HepG2 (cell line): Measurements from ENCODE around the gene LYRM2. TPM values are rescaled to one million over a fixed set of nuclear protein-coding genes. Genes with fewer than 3 reads are reported as not detected.

Experiments
- ATAC-seq: fragments of 200-7000 bp; cut with Tn5 transposase; 3 replicates; pipeline ENCODE4 v1.9.1; 2020; ENCODE audit warnings: mild to moderate bottlenecking, moderate library complexity
- BruUV-seq: library from RNA; stranded (reverse); fragments of 400-500 nt; replicated peaks from 2 replicates; lab custom pipeline; 2021; lab: Mats Ljungman, UMichigan
- CTCF ChIA-PET: fragments of 300-600 bp; formaldehyde crosslinking; extraction: SDS; loops from one replicate; lab custom pipeline; 2021; ENCODE audit warnings: low total read pairs, inconsistent platforms, low intra/inter-chr PET ratio; lab: Yijun Ruan, JAX
- POLR2A ChIA-PET: fragments of 350-600 bp; sonication (Branson Sonifier 250); formaldehyde crosslinking; loops from one replicate; lab custom pipeline; 2020; ENCODE audit warnings: antibody characterized with exemption, inconsistent platforms; lab: Yijun Ruan, JAX
- DNase-seq: peaks from one replicate; pipeline ENCODE4 v3.0.0-alpha.2; 2015; ENCODE audit warnings: low spot score
- FAIRE-seq: peaks from 3 replicates; lab custom pipeline; 2011; peaks lifted over from hg19 to GRCh38; lab: Jason Lieb, UNC
- H2AFZ ChIP-seq: one replicate; pipeline ENCODE4 v1.6.1; 2011; ENCODE audit warnings: low read length, inconsistent platforms
- H3K27ac ChIP-seq: fragments of 300-600 bp; 3 replicates; pipeline ENCODE4 v1.8.0; 2011; ENCODE audit warnings: mixed run types, mild to moderate bottlenecking, mixed read lengths, low read length, inconsistent platforms; ENCODE audit not compliant: insufficient read depth; ENCODE audit errors: extremely low read length
- H3K27me3 ChIP-seq, 2 experiments: fragments of 200-600 bp in 1 of 2; 2 replicates in 1 of 2; 3 replicates in 1 of 2; pipeline versions ENCODE4 v1.6.0 to v1.8.0; 2011; ENCODE audit warnings: low read length in 2 of 2, mild to moderate bottlenecking in 2 of 2, moderate library complexity in 2 of 2, inconsistent platforms in 1 of 2; ENCODE audit not compliant: insufficient read depth in 2 of 2, control insufficient read depth in 1 of 2
- H3K36me3 ChIP-seq, 2 experiments: fragments of 200-600 bp in 1 of 2; replicated peaks in 1 of 2; 2 replicates in 1 of 2; 3 replicates in 1 of 2; pipeline versions ENCODE4 v1.5.1 to v1.8.0; 2011; ENCODE audit warnings: low read length in 2 of 2, inconsistent platforms in 1 of 2; ENCODE audit not compliant: insufficient read depth in 2 of 2, control insufficient read depth in 1 of 2
- H3K4me1 ChIP-seq: 2 replicates; pipeline ENCODE4 v1.5.1; 2012; ENCODE audit warnings: low read length, inconsistent platforms; ENCODE audit not compliant: insufficient read depth
- H3K4me2 ChIP-seq: 2 replicates; pipeline ENCODE4 v1.6.0; 2011; ENCODE audit warnings: low read depth, low read length, inconsistent platforms
- H3K4me3 ChIP-seq, 3 experiments: fragments of 200-600 bp in 1 of 3; sonication (generic), shearing (Covaris generic) in 1 of 3; replicated peaks in 1 of 3; 2 replicates each; pipeline ENCODE4 v1.5.1; 2011 to 2016; ENCODE audit warnings: low read length in 3 of 3, inconsistent platforms in 2 of 3, low read depth in 2 of 3, mild to moderate bottlenecking in 2 of 3, control low read depth in 1 of 3, mixed read lengths in 1 of 3; ENCODE audit not compliant: insufficient read depth in 1 of 3
- H3K79me2 ChIP-seq: one replicate; pipeline ENCODE4 v1.6.1; 2011; ENCODE audit warnings: low read length, inconsistent platforms; ENCODE audit not compliant: insufficient read depth
- H3K9ac ChIP-seq: 2 replicates; pipeline ENCODE4 v1.6.0; 2011; ENCODE audit warnings: mild to moderate bottlenecking, low read depth, low read length, inconsistent platforms; ENCODE audit not compliant: insufficient read depth
- H3K9me3 ChIP-seq: 2 replicates; pipeline ENCODE4 v1.5.1; 2012; ENCODE audit warnings: mild to moderate bottlenecking, low read length
- H4K20me1 ChIP-seq: 2 replicates; pipeline ENCODE4 v1.6.0; 2011; ENCODE audit warnings: inconsistent platforms, mild to moderate bottlenecking, low read length, moderate library complexity; ENCODE audit not compliant: insufficient read depth
- GTF3A ChIP-seq: sonication (generic); formaldehyde crosslinking; conservative IDR thresholded peaks from 2 replicates; pipeline ENCODE4 v1.4.0; 2020; ENCODE audit warnings: mild to moderate bottlenecking, missing genetic modification reagents
- KDM5B ChIP-seq: sonication (generic); formaldehyde crosslinking; IDR thresholded peaks from 2 replicates; pipeline ENCODE4 v1.4.0; 2020; ENCODE audit warnings: missing genetic modification reagents, mild to moderate bottlenecking, borderline replicate concordance
- KLF9 ChIP-seq: IDR thresholded peaks from 2 replicates; pipeline ENCODE4 v1.6.1; 2016; ENCODE audit warnings: low read depth
- MTF1 ChIP-seq: sonication (generic); formaldehyde crosslinking; IDR thresholded peaks from 2 replicates; pipeline ENCODE4 v1.5.0; 2020; ENCODE audit warnings: missing genetic modification reagents
- MXD4 ChIP-seq: IDR thresholded peaks from 2 replicates; pipeline ENCODE4 v1.6.1; 2016; ENCODE audit warnings: mild to moderate bottlenecking, missing biosample characterization, missing genetic modification reagents
- NAIF1 ChIP-seq: sonication (generic); formaldehyde crosslinking; IDR thresholded peaks from 2 replicates; pipeline ENCODE4 v1.5.0; 2020; ENCODE audit warnings: mild to moderate bottlenecking, missing genetic modification reagents, borderline replicate concordance
- PRDM4 ChIP-seq: sonication (generic); formaldehyde crosslinking; IDR thresholded peaks from 2 replicates; pipeline ENCODE4 v1.9.0; 2021; ENCODE audit warnings: missing genetic modification reagents, borderline replicate concordance
- TEF ChIP-seq: sonication (generic); formaldehyde crosslinking; IDR thresholded peaks from 2 replicates; pipeline ENCODE4 v1.5.0; 2020; ENCODE audit warnings: missing genetic modification reagents
- U2AF1 ChIP-seq: fragments of 200-400 bp; formaldehyde crosslinking; optimal IDR thresholded peaks from 2 replicates; pipeline ENCODE3; 2017; ENCODE audit warnings: mild to moderate bottlenecking, low read depth, low read length
- ZNF776 ChIP-seq: sonication (generic); formaldehyde crosslinking; IDR thresholded peaks from 2 replicates; pipeline ENCODE4 v1.4.0; 2020; ENCODE audit warnings: mild to moderate bottlenecking, missing genetic modification reagents
- whole genome bisulfite sequencing: methylation state at CpG from one replicate; pipeline ENCODE4 v1.1.6; 2017; ENCODE audit warnings: low lambda C conversion rate; 5-methylcytosine and 5-hydroxymethylcytosine counted together
- in situ Hi-C: cut with HindIII; loops from 2 replicates; pipeline ENCODE4 v1.10.0; 2017; ENCODE audit warnings: low pct_unique_long_range_greater_than_20kb; ENCODE audit not compliant: extremely low pct_ligation_motif_present
- intact Hi-C: fragments of 100-400 bp; cut with micrococcal nuclease; formaldehyde crosslinking; loops from one replicate; pipeline ENCODE4 v1.10.0; 2022; ENCODE audit not compliant: unreplicated experiment
- polyA plus RNA-seq, 8 experiments: library from polyadenylated mRNA; depleted of rRNA in 3 of 8; stranded (reverse) in 7 of 8; unstranded in 1 of 8; fragments of >200 nt; fragmentation: Illumina TruSeq in 4 of 8; extraction: Trizol in 4 of 8; gene quantifications; 2 replicates each; pipeline versions ENCODE4 v1.2.1 to v1.2.3, GENCODE V29; 2011 to 2016; ENCODE audit warnings: low read depth in 4 of 8, missing spikeins in 1 of 8, mixed read lengths in 1 of 8; ENCODE audit not compliant: insufficient read depth in 1 of 8
- total RNA-seq, 5 experiments: library from RNA; depleted of rRNA; stranded (reverse); fragments of >200 nt; fragmentation: Illumina TruSeq; extraction: Trizol; gene quantifications; 2 replicates each; pipeline ENCODE4 v1.2.3, GENCODE V29; 2016; ENCODE audit warnings: low read depth in 1 of 5

LYRM2 gene
- total and polyA plus RNA-seq, 2 of the 13 experiments (the other 11 are each of a cell fraction or from before 2014, with no cell fraction given) = 17.8 to 32.6 TPM

GRCh38 chr6:89605861-89606260 is 32.7 kb downstream of the LYRM2 start:
- no TSS peak for BruUV-seq
- H3K9me3 ChIP-seq = no peaks in the 10 kb centered on the region
- in situ Hi-C loops = no loop called here
- DNase-seq = no peak
- no peaks in the 10 kb centered on the region for H3K27me3 ChIP-seq
- ChIA-PET POLR2A (no interaction called here), CTCF (no interaction called here)
- H3K27ac ChIP-seq = no peak overlapping the region
- FAIRE-seq = no peak
- no peaks in the 10 kb centered on the region for H3K79me2 ChIP-seq
- H2AFZ ChIP-seq = no peak overlapping the region
- no peaks in the 10 kb centered on the region for H3K4me1 ChIP-seq
- intact Hi-C loops = no loop called here
- H4K20me1 ChIP-seq = no peaks in the 10 kb centered on the region
- H3K36me3 ChIP-seq = no peaks in the 10 kb centered on the region
- no peak overlapping the region for H3K4me3 ChIP-seq
- H3K4me2 ChIP-seq = no peak overlapping the region
- WGBS = 50% methylated on average over 5 of the region's 5 CpGs
- ATAC-seq = no peak
- no peak overlapping the region for H3K9ac ChIP-seq
- TF ChIP-seq GTF3A = no peak
- no peak for TF ChIP-seq U2AF1
- no peak for TF ChIP-seq TEF (CRISPR knock-in tag)
- no peak for TF ChIP-seq ZNF776 (CRISPR knock-in tag)
- no peak for TF ChIP-seq PRDM4 (CRISPR knock-in tag)
- TF ChIP-seq KLF9 (CRISPR knock-in tag) = no peak
- no peak for TF ChIP-seq MTF1 (CRISPR knock-in tag)
- no peak for TF ChIP-seq KDM5B
- TF ChIP-seq NAIF1 (CRISPR knock-in tag) = no peak
- no peak for TF ChIP-seq MXD4 (CRISPR knock-in tag)
